Aorta (tissue), 5 donors: ENCODE measurements around the gene ZNF836. TPM values are rescaled to one million over a fixed set of nuclear protein-coding genes. Genes with fewer than 3 reads are reported as not detected.

Experiments
- ATAC-seq: fragments of 200-7000 bp; cut with Tn5 transposase; one replicate; pipeline ENCODE4 v1.9.1; 2022; ENCODE audit warnings: moderate library complexity; ENCODE audit not compliant: low FRiP score
- DNase-seq, 2 donors: peaks; one replicate each; pipeline ENCODE4 v3.0.0-alpha.2; 2020
- H3K27ac ChIP-seq, 2 donors: one replicate each; pipeline ENCODE4 v1.5.1; 2013; ENCODE audit warnings: low read length in 2 of 2, mild to moderate bottlenecking in 2 of 2, moderate library complexity in 2 of 2, control low read depth in 1 of 2, inconsistent platforms in 1 of 2, low read depth in 1 of 2
- H3K27me3 ChIP-seq, 2 donors: one replicate each; pipeline ENCODE4 v1.6.1; 2013; ENCODE audit warnings: control low read depth in 1 of 2, low read length in 1 of 2, mild to moderate bottlenecking in 1 of 2, moderate library complexity in 1 of 2; ENCODE audit not compliant: insufficient read depth in 2 of 2, control insufficient read depth in 1 of 2
- H3K36me3 ChIP-seq, 2 donors: one replicate each; pipeline ENCODE4 v1.6.1; 2013; ENCODE audit warnings: control low read depth in 1 of 2, low read length in 1 of 2, mild to moderate bottlenecking in 1 of 2; ENCODE audit not compliant: insufficient read depth in 2 of 2, control insufficient read depth in 1 of 2
- H3K4me1 ChIP-seq, 2 donors: one replicate each; pipeline ENCODE4 v1.6.1; 2013; ENCODE audit warnings: low read length in 2 of 2, control low read depth in 1 of 2, mild to moderate bottlenecking in 1 of 2, moderate library complexity in 1 of 2; ENCODE audit not compliant: insufficient read depth in 2 of 2, control insufficient read depth in 1 of 2
- H3K4me3 ChIP-seq, 2 donors: one replicate each; pipeline ENCODE4 v1.5.1; 2013; ENCODE audit warnings: low read length in 2 of 2, control low read depth in 1 of 2, mild to moderate bottlenecking in 1 of 2
- H3K9me3 ChIP-seq: one replicate; pipeline ENCODE4 v1.6.1; 2013; ENCODE audit warnings: mild to moderate bottlenecking, low read length; ENCODE audit not compliant: control insufficient read depth
- WGBS, 2 donors: extraction: QIAGEN DNeasy Blood & Tissue Kit; methylation state at CpG; one replicate each; pipeline ENCODE4 v1.1.7; 2013; 5-methylcytosine and 5-hydroxymethylcytosine counted together
- intact Hi-C, 2 donors: fragments of 100-400 bp; cut with DNase I; formaldehyde crosslinking; loops; one replicate each; pipeline versions ENCODE4 v1.14.2 to v1.15.0; 2022
- polyA plus RNA-seq, 2 donors: library from polyadenylated mRNA; stranded (reverse); fragments of 200-250 nt; gene quantifications; one replicate each; pipeline ENCODE4 v1.2.3, GENCODE V29; 2013
- total RNA-seq, 2 donors: library from RNA; stranded (reverse); fragmentation: NEBNext Ultra II Directional; extraction: Animal tissue kit (Norgen Biotek cat#: 25700); gene quantifications; one replicate each; pipeline ENCODE4 v1.2.1, GENCODE V29; 2021
- donor health status: healthy with polysubstance abuse.
- donor health status: Bipolar disorder and iron deficiency.
- donor health status: DM: no; HTN: no; CAD: no.
- donor health status: DM: no; HTN: no; CAD: no.
- donor health status: DM: yes; HTN: yes; CAD: no.

ZNF836 gene
- total and polyA plus RNA-seq, 4 donors, result 1.5 to 20.3 (median 10.0) TPM

GRCh38 chr19:52191389-52191788 is 20.0 kb upstream of the ZNF836 start:
- intact Hi-C loops, result no loop called here
- DNase-seq, result no peak
- peaks cover 2 to 12% of the 10 kb centered on the region in 2 donors for H3K4me1 ChIP-seq
- 66% methylated on average over 5 of the region's 5 CpGs for WGBS, 2 donors
- peaks cover 0 to 5% of the 10 kb centered on the region in 2 donors for H3K36me3 ChIP-seq
- H3K4me3 ChIP-seq, result peak overlapping the region in 1 of 2 donors; percentile 70
- no peaks in the 10 kb centered on the region for H3K9me3 ChIP-seq
- no peak for ATAC-seq
- H3K27me3 ChIP-seq, result no peaks in the 10 kb centered on the region
- H3K27ac ChIP-seq, result no peak overlapping the region

GRCh38 chr19:52190487-52191293 is 19.3 kb upstream of the ZNF836 start:
- no peaks in the 10 kb centered on the region for H3K27me3 ChIP-seq
- ATAC-seq, result no peak
- intact Hi-C loops, result no loop called here
- DNase-seq, result peak; percentile 56 to 79
- H3K4me1 ChIP-seq, result peaks cover 2 to 12% of the 10 kb centered on the region in 2 donors
- peak overlapping the region; percentile 82 to 93 for H3K27ac ChIP-seq
- WGBS, 2 donors, result 3% methylated on average over 40 of the region's 40 CpGs
- no peaks in the 10 kb centered on the region for H3K9me3 ChIP-seq
- H3K4me3 ChIP-seq, result peak overlapping the region; percentile 70 to 73
- peaks cover 0 to 1% of the 10 kb centered on the region in 2 donors for H3K36me3 ChIP-seq

GRCh38 chr19:52189735-52190486 is 18.5 kb upstream of the ZNF836 start, which contains the start of gene PPP2R1A:
Gene PPP2R1A (plus strand): TSS chr19:52190052. CDS start chr19:52190097, 45 bp downstream.
- peaks cover 2 to 12% of the 10 kb centered on the region in 2 donors for H3K4me1 ChIP-seq

GRCh38 chr19:52188822-52189734 is 17.7 kb upstream of the ZNF836 start:
- Histone ChIP-seq H3K27me3 (no peaks in the 10 kb centered on the region), H3K9me3 (no peaks in the 10 kb centered on the region), H3K27ac (peak overlapping the region; percentile 73 to 90), H3K4me1 (peaks cover 2 to 12% of the 10 kb centered on the region in 2 donors), H3K36me3 (no peaks in the 10 kb centered on the region), H3K4me3 (peak overlapping the region; percentile 37 to 71)
- DNase-seq (peak in 1 of 2 donors; percentile 100), ATAC-seq (peak; percentile 47)
- 1% methylated on average over 32 of the region's 32 CpGs for WGBS, 2 donors
- intact Hi-C loops, result loop anchor here (1.0 to 5.0 kb wide), 3 partner anchors 18 to 50 kb away; partner anchors contain the start of genes ZNF616 (in 1 of the 2) and ZNF836 (in 1 of the 2)

More at GRCh38 chr19:52189735-52190486, 18.5 kb upstream of the ZNF836 start, which contains the start of gene PPP2R1A:
- WGBS, 2 donors, result 0 to 1% methylated on average over 68 to 70 of the region's 70 CpGs
- intact Hi-C loops, result loop anchor here (1.0 to 5.0 kb wide), 3 partner anchors 19 to 51 kb away; partner anchors contain the start of genes ZNF616 (in 1 of the 2) and ZNF836 (in 1 of the 2)
- DNase-seq, result peak; percentile 99 to 100
- H3K27me3 ChIP-seq, result no peaks in the 10 kb centered on the region
- peak within 1 kb of the TSS; percentile 70 to 73 for H3K4me3 ChIP-seq
- H3K27ac ChIP-seq, result peak within 1 kb of the TSS; percentile 90 to 93
- peak; percentile 98 for ATAC-seq
- H3K9me3 ChIP-seq, result no peaks in the 10 kb centered on the region
- H3K36me3 ChIP-seq, result no peaks in the 10 kb centered on the region

- Histone ChIP-seq H3K27ac (no peak overlapping the region), H3K4me3 (no peak overlapping the region), H3K27me3 (no peaks in the 10 kb centered on the region), H3K4me1 (peaks cover 2 to 12% of the 10 kb centered on the region in 2 donors), H3K9me3 (no peaks in the 10 kb centered on the region), H3K36me3 (no peaks in the 10 kb centered on the region)
- ATAC-seq (no peak), DNase-seq (no peak)
- intact Hi-C loops, result loop anchor here in 1 of 2 donors (5.0 kb wide), 1 partner anchor 45 kb away; no protein-coding TSS in a partner anchor
- 96 to 97% methylated on average over 1 of the region's 1 CpG for WGBS, 2 donors
These were observed 16.0 kb upstream of the ZNF836 start for GRCh38 chr19:52187407-52187806.

- no peaks in the 10 kb centered on the region for H3K4me1 ChIP-seq
- H3K36me3 ChIP-seq, result no peaks in the 10 kb centered on the region
- no peak overlapping the region for H3K27ac ChIP-seq
- intact Hi-C loops, result no loop called here
- DNase-seq (no peak), ATAC-seq (no peak)
- no peaks in the 10 kb centered on the region for H3K27me3 ChIP-seq
- WGBS, 2 donors, result 85 to 86% methylated on average over 10 of the region's 10 CpGs
- H3K9me3 ChIP-seq, result no peaks in the 10 kb centered on the region
- H3K4me3 ChIP-seq, result no peak overlapping the region
These were observed 5.2 kb upstream of the ZNF836 start for GRCh38 chr19:52176574-52176973.

- no peaks in the 10 kb centered on the region for H3K27me3 ChIP-seq
- peaks cover 0 to 2% of the 10 kb centered on the region in 2 donors for H3K36me3 ChIP-seq
- intact Hi-C loops, result no loop called here
- H3K4me1 ChIP-seq, result no peaks in the 10 kb centered on the region
- H3K4me3 ChIP-seq, result no peak overlapping the region
- DNase-seq (no peak), ATAC-seq (no peak)
- no peak overlapping the region for H3K27ac ChIP-seq
- H3K9me3 ChIP-seq, result no peaks in the 10 kb centered on the region
- 92 to 95% methylated on average over 1 of the region's 1 CpG for WGBS, 2 donors
These were observed 926 bp upstream of the ZNF836 start for GRCh38 chr19:52172347-52172746.
